ENCODE data around the gene FOXI1. TPM values are rescaled to one million over a fixed set of nuclear protein-coding genes. Genes with fewer than 3 reads are reported as not detected.
"Not testable (repeated sequence)": the region's sequence is repeated elsewhere in the genome, so short reads cannot be mapped to it uniquely, and the experiment has no call there.

Gene FOXI1
- total RNA-seq, 1 donor from 2014 or later: not detected

DNA sequence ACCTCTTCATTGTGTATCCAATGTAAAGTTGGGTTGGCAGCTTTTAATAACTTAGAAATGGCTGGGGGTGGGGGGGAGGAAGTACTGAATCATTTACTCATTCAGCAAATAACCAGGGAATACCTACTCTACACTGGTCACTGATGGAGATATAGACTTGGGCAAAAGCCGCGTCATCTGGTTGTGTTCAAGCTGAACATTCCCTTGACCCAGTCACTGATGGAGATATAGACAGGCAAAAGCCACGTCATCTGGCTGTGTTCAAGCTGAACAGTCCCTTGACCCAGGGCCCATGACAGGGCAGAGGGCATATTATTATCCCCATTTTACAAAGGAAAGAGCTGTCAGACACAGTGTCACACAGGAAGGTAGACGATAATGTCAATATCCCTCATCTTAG, 32.6 kb downstream of the FOXI1 start:
- H3K4me3 Mint-ChIP-seq (ENCODE audit: unreplicated experiment): no peak overlapping the region

GRCh38 chr5:170139786-170140335, 34.2 kb downstream of the FOXI1 start:
- H3K9me3 Mint-ChIP-seq (ENCODE audit: unreplicated experiment): peaks cover 5% of the 10 kb centered on the region
- peaks cover 5% of the 10 kb centered on the region for H3K27me3 Mint-ChIP-seq (ENCODE audit: unreplicated experiment)
- no peak overlapping the region for H3K27ac Mint-ChIP-seq (ENCODE audit: unreplicated experiment)
- H3K4me3 Mint-ChIP-seq (ENCODE audit: unreplicated experiment): no peak overlapping the region
- peaks cover 13% of the 10 kb centered on the region for H3K36me3 Mint-ChIP-seq (ENCODE audit: unreplicated experiment)
- H3K4me1 Mint-ChIP-seq (ENCODE audit: low read depth, unreplicated experiment): no peaks in the 10 kb centered on the region
- TF ChIP-seq CTCF (IDR thresholded peaks at IDR 0.05; ENCODE audit: partially characterized antibody, unreplicated experiment): no peak
- DNase-seq: no peak

More for the DNA sequence above, 32.6 kb downstream of the FOXI1 start:
- no peaks in the 10 kb centered on the region for H3K4me1 Mint-ChIP-seq (ENCODE audit: low read depth, unreplicated experiment)
- H3K36me3 Mint-ChIP-seq (ENCODE audit: unreplicated experiment): peaks cover 13% of the 10 kb centered on the region
- peaks cover 5% of the 10 kb centered on the region for H3K27me3 Mint-ChIP-seq (ENCODE audit: unreplicated experiment)
- DNase-seq: no peak
- no peak for TF ChIP-seq CTCF (IDR thresholded peaks at IDR 0.05; ENCODE audit: partially characterized antibody, unreplicated experiment)
- H3K27ac Mint-ChIP-seq (ENCODE audit: unreplicated experiment): no peak overlapping the region
- H3K9me3 Mint-ChIP-seq (ENCODE audit: unreplicated experiment): peaks cover 7% of the 10 kb centered on the region

DNA sequence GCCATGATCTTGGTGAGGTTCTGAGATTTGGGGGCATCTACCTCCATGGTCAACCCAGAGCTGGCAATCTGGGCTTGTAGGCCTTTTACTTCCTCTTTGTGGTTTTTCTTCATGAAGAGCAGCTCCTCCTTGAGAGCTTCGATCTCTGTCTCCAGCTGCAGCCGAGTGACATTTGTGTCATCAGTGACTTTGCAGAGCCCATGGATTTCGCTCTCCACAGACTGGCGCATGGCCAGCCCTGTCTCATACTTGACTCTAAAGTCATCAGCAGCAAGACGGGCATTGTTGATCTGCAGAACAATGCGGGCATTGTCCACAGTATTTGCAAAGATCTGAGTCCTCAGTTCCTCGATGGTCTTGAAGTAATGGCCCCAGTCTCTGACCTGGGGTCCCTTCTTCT, 35.5 kb downstream of the FOXI1 start:
- H3K9me3 Mint-ChIP-seq (ENCODE audit: unreplicated experiment); H3K27me3 Mint-ChIP-seq (ENCODE audit: unreplicated experiment); H3K4me3 Mint-ChIP-seq (ENCODE audit: unreplicated experiment); DNase-seq; H3K27ac Mint-ChIP-seq (ENCODE audit: unreplicated experiment); H3K4me1 Mint-ChIP-seq (ENCODE audit: low read depth, unreplicated experiment): not testable (repeated sequence)
- H3K36me3 Mint-ChIP-seq (ENCODE audit: unreplicated experiment): peaks cover 13% of the 10 kb centered on the region

DNA sequence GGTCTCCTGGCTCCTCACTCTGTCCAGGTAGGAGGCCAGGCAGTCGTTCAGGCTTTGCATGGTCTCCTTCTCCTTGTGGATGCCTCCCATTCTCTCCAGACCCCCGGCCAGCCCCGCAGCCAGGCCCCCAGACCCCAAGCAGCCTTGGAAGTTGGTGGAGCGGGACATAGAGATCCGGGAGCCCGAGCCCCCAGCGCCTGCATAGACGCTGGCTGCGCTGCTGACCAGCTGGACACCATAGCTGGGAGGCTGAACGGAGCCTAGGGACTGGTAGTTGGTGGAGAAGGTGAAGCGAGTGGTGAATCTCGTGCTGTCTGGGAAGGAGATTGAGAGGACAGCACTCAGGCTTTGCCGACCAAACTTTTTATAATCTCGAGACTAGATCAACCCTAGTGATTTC, 35.9 kb downstream of the FOXI1 start:
- Mint-ChIP-seq H3K27ac (ENCODE audit: unreplicated experiment) (no peak overlapping the region), H3K4me3 (ENCODE audit: unreplicated experiment) (no peak overlapping the region), H3K27me3 (ENCODE audit: unreplicated experiment) (peaks cover 5% of the 10 kb centered on the region), H3K9me3 (ENCODE audit: unreplicated experiment) (peaks cover 2% of the 10 kb centered on the region), H3K36me3 (ENCODE audit: unreplicated experiment) (peaks cover 13% of the 10 kb centered on the region), H3K4me1 (ENCODE audit: low read depth, unreplicated experiment) (no peaks in the 10 kb centered on the region)
- no peak for DNase-seq
- TF ChIP-seq CTCF (IDR thresholded peaks at IDR 0.05; ENCODE audit: partially characterized antibody, unreplicated experiment): no peak

- no peak for DNase-seq
- H3K9me3 Mint-ChIP-seq (ENCODE audit: unreplicated experiment): peaks cover 2% of the 10 kb centered on the region
- TF ChIP-seq CTCF (IDR thresholded peaks at IDR 0.05; ENCODE audit: partially characterized antibody, unreplicated experiment): no peak
- no peaks in the 10 kb centered on the region for H3K4me1 Mint-ChIP-seq (ENCODE audit: low read depth, unreplicated experiment)
- H3K27me3 Mint-ChIP-seq (ENCODE audit: unreplicated experiment): peaks cover 5% of the 10 kb centered on the region
- H3K27ac Mint-ChIP-seq (ENCODE audit: unreplicated experiment): no peak overlapping the region
- peaks cover 13% of the 10 kb centered on the region for H3K36me3 Mint-ChIP-seq (ENCODE audit: unreplicated experiment)
- H3K4me3 Mint-ChIP-seq (ENCODE audit: unreplicated experiment): no peak overlapping the region
These were observed 36.5 kb downstream of the FOXI1 start for GRCh38 chr5:170142196-170142595.
